Calu3 (cell line): ENCODE measurements around the gene F10. TPM values are rescaled to one million over a fixed set of nuclear protein-coding genes. Genes with fewer than 3 reads are reported as not detected.

ENCODE experiments used
- BruUV-seq: library from RNA; stranded (reverse); fragments of 400-500 nt; replicated peaks from 2 replicates; lab custom pipeline; 2021; lab: Mats Ljungman, UMichigan
- CTCF ChIA-PET: fragments of 300-600 bp; sonication (Branson Sonifier 250); formaldehyde crosslinking; loops from one replicate; lab custom pipeline; 2022; ENCODE audit warnings: antibody characterized with exemption; lab: Charles Lee
- DNase-seq: peaks from one replicate; pipeline ENCODE4 v3.0.0; 2022
- H3K27ac Mint-ChIP-seq: one replicate; pipeline ENCODE4 v1.8.0; 2022; ENCODE audit warnings: mixed read lengths; ENCODE audit not compliant: unreplicated experiment
- H3K27me3 Mint-ChIP-seq: one replicate; pipeline ENCODE4 v1.8.0; 2022; ENCODE audit warnings: mixed read lengths; ENCODE audit not compliant: unreplicated experiment
- H3K36me3 Mint-ChIP-seq: one replicate; pipeline ENCODE4 v1.8.0; 2022; ENCODE audit warnings: mild to moderate bottlenecking, moderate library complexity, mixed read lengths; ENCODE audit not compliant: insufficient read depth, unreplicated experiment
- H3K4me1 Mint-ChIP-seq: one replicate; pipeline ENCODE4 v1.8.0; 2022; ENCODE audit warnings: mild to moderate bottlenecking, low read depth, mixed read lengths; ENCODE audit not compliant: unreplicated experiment
- H3K4me3 Mint-ChIP-seq: one replicate; pipeline ENCODE4 v1.8.0; 2022; ENCODE audit warnings: mild to moderate bottlenecking, low read depth, moderate library complexity, mixed read lengths; ENCODE audit not compliant: unreplicated experiment
- H3K9me3 Mint-ChIP-seq: one replicate; pipeline ENCODE4 v1.8.0; 2022; ENCODE audit warnings: low read depth, mixed read lengths; ENCODE audit not compliant: unreplicated experiment
- CTCF ChIP-seq: fragments of 200-600 bp; IDR thresholded peaks from one replicate; pipeline ENCODE4 v1.8.0; 2022; ENCODE audit warnings: antibody characterized with exemption; ENCODE audit not compliant: unreplicated experiment
- intact Hi-C: fragments of 100-400 bp; cut with micrococcal nuclease; formaldehyde crosslinking; loops from one replicate; pipeline ENCODE4 v1.10.0; 2022; ENCODE audit not compliant: unreplicated experiment
- total RNA-seq: library from RNA; stranded (reverse); gene quantifications from 2 replicates; pipeline ENCODE4 v1.2.3, GENCODE V29; 2022

Gene F10
- total RNA-seq, 1 experiment from 2014 or later, result not detected

DNA sequence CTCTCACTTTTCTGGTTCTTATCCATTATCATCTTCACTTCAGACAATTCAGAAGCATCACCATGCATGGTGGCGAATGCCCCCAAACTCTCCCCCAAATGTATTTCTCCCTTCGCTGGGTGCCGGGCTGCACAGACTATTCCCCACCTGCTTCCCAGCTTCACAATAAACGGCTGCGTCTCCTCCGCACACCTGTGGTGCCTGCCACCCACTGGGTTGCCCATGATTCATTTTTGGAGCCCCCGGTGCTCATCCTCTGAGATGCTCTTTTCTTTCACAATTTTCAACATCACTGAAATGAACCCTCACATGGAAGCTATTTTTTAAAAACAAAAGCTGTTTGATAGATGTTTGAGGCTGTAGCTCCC, 2.8 kb upstream of the F10 start:
- no peak overlapping the region for H3K4me3 Mint-ChIP-seq
- H3K9me3 Mint-ChIP-seq, result no peaks in the 10 kb centered on the region
- no peak overlapping the region for H3K27ac Mint-ChIP-seq
- no TSS peak for BruUV-seq
- intact Hi-C loops, result no loop called here
- CTCF ChIA-PET, result no interaction called here
- no peak for TF ChIP-seq CTCF
- no peaks in the 10 kb centered on the region for H3K4me1 Mint-ChIP-seq
- peaks cover 13% of the 10 kb centered on the region for H3K27me3 Mint-ChIP-seq
- H3K36me3 Mint-ChIP-seq, result no peaks in the 10 kb centered on the region
- no peak for DNase-seq

DNA sequence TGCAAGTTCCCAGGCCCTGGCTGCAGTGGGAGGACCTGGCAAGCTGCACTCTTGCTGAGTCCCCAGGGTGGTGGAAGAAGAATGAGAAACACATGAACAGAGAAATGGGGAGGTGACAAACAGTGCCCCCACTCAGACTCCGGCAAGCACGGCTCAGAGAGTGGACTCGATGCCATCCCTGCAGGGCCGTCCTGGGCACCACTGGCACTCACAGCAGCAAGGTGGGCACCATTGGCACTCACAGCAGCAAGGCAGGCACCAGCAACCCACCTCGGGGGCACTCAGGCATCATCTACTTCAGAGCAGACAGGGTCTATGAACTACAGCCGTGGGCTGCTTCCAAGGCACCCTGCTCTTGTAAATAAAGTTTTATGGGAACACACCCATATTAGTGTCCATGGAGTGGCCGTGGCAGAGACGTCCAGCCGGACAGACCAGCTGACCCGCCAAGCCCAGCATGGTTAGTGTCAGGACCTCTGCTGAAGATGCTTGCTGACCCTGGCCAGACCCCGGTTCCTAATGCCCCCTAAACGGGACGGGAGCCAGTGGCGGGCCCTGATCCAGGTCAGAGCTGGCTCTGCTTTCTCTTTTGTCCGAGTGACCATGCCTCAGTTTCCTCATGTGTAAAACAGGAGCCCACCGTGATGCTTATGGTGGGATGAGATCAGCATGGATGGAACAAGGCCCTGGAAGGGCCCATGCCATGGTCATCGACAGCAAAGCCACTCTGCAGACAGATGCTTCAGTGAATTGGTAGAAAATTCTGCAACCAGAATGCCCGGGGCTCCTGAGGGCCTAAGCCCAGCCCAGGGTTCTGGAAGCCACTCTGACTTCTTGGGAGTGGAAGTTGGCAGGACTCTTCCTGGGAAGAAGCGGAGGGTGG, 2.1 kb upstream of the F10 start:
- Mint-ChIP-seq H3K4me3 (no peak overlapping the region), H3K36me3 (no peaks in the 10 kb centered on the region), H3K4me1 (no peaks in the 10 kb centered on the region), H3K27me3 (peaks cover 13% of the 10 kb centered on the region), H3K9me3 (no peaks in the 10 kb centered on the region), H3K27ac (no peak overlapping the region)
- CTCF ChIA-PET, result no interaction called here
- no peak for TF ChIP-seq CTCF
- BruUV-seq, result no TSS peak
- intact Hi-C loops, result no loop called here
- DNase-seq, result no peak

DNA sequence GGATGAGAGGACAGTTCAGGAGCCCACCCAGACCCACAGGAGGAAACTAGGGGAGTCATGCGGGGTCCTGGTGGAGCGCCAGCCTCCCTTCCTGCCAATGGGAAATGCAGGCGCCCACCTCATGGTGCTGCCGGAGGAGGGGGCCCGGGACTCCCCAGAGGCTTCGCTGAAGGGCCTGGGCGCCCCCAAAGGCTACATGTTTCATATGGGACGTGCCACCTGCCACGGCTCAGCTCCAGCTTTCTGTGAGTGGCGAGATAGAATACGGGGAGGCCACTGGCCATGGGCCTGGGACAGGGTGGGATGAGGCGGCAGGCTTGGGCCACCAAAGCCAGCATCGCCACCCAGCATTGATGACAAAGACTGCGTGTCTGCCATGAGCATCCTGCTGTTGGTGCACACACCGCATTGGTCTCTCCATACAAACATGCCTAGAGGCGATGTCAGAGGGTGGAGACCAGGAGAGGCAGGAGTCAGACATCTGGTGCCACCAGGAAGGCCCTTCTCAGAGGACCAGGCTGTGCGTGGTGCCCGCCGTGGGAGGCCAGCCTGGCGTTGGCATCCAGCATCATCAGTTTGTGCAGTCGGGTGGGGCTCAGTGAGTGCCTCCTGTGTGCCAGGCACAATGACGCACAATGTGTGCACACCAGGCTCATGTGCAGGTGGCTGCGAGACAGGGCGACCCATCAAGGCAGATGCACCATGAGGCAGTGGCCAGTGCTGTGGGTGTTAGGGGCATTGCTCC, 1.2 kb upstream of the F10 start:
- H3K27ac Mint-ChIP-seq, result no peak overlapping the region
- no peaks in the 10 kb centered on the region for H3K9me3 Mint-ChIP-seq
- intact Hi-C loops, result no loop called here
- CTCF ChIA-PET, result no interaction called here
- no peaks in the 10 kb centered on the region for H3K4me1 Mint-ChIP-seq
- no peak for DNase-seq
- H3K27me3 Mint-ChIP-seq, result peaks cover 20% of the 10 kb centered on the region
- TF ChIP-seq CTCF, result no peak
- H3K4me3 Mint-ChIP-seq, result no peak overlapping the region
- no peaks in the 10 kb centered on the region for H3K36me3 Mint-ChIP-seq
- BruUV-seq, result no TSS peak

DNA sequence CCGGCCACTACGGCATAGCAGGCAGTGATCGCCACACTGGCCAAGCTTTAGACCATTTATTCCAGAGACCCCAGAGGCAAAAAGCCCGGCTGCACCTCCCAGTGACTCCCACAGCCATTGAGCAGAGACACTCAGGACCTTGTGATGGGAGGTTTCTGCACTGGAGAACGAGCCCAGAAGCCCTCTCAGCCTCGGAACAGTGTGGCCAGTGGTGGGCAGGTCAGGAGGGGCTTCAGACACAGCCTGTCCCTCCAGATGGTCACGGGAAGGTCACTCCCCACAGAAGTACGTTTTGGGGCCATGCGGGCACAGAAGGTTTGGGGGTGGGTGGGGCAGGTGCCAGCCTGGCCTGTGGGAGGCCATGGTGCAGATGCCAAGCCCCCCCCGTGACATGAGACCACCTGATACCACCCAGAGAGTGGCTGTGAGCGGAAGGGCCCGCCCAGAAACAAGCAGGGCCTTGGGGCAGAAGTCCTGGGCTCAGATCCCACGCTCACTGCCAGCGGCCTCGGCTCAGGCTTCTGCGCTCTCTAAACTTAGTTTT, 599 bp upstream of the F10 start:
- no peak for DNase-seq
- H3K4me1 Mint-ChIP-seq, result no peaks in the 10 kb centered on the region
- no peak overlapping the region for H3K4me3 Mint-ChIP-seq
- intact Hi-C loops, result no loop called here
- CTCF ChIA-PET, result no interaction called here
- TF ChIP-seq CTCF, result no peak
- H3K9me3 Mint-ChIP-seq, result no peaks in the 10 kb centered on the region
- no TSS peak for BruUV-seq
- no peaks in the 10 kb centered on the region for H3K36me3 Mint-ChIP-seq
- H3K27ac Mint-ChIP-seq, result no peak overlapping the region
- H3K27me3 Mint-ChIP-seq, result peaks cover 27% of the 10 kb centered on the region
